K562 treated with DMSO at 1 percent for 12 hours (cell line): Measurements from ENCODE around the gene LIN7A. TPM values are rescaled to one million over a fixed set of nuclear protein-coding genes. Genes with fewer than 3 reads are reported as not detected.

Experiments used
- total RNA-seq: library from RNA; unstranded; fragments of 300-600 nt; gene quantifications from 2 replicates; pipeline ENCODE4 v1.2.3, GENCODE V29; 2022; ENCODE audit not compliant: insufficient read depth

The LIN7A gene
- not detected in 2 replicates for total RNA-seq

GRCh38 chr12:80937391-80938238 lies at the start of gene LIN7A:
TSS of gene LIN7A (minus strand) at chr12:80937934. CDS start at chr12:80937722, 212 bp downstream.

Other genes starting within 250 kb of the LIN7A start
- gene MYF6, start 230.3 kb downstream of the LIN7A start, total RNA-seq: not detected in 2 replicates
- gene MYF5, start 221.0 kb downstream of the LIN7A start, total RNA-seq: not detected in 2 replicates
- gene ACSS3, start 140.1 kb upstream of the LIN7A start, total RNA-seq: not detected in 2 replicates